Lung (tissue), 12 donors: Measurements from ENCODE around the gene SPP1. TPM values are rescaled to one million over a fixed set of nuclear protein-coding genes. Genes with fewer than 3 reads are reported as not detected.
A peak's percentile ranks its signal among the peaks of the same experiment; 100 is the strongest.

Experiments used
- ATAC-seq: fragments of 200-7000 bp; cut with Tn5 transposase; one replicate; pipeline ENCODE4 v1.9.1; 2020; ENCODE audit warnings: moderate number of reproducible peaks; ENCODE audit not compliant: insufficient read depth, low FRiP score
- DNase-seq, 3 donors: peaks; one replicate each; pipeline ENCODE4 v3.0.0-alpha.2; 2013 to 2017
- H3K27ac ChIP-seq, 2 donors: one replicate each; pipeline ENCODE4 v1.5.1; 2013; ENCODE audit warnings: mild to moderate bottlenecking in 2 of 2, moderate library complexity in 2 of 2, control low read depth in 1 of 2, inconsistent platforms in 1 of 2, low read depth in 1 of 2, low read length in 1 of 2
- H3K27me3 ChIP-seq, 3 donors: one replicate each; pipeline ENCODE4 v1.5.1; 2013; ENCODE audit warnings: low read length in 2 of 3; ENCODE audit not compliant: control insufficient read depth in 3 of 3, insufficient read depth in 3 of 3
- H3K36me3 ChIP-seq, 4 donors: one replicate each; pipeline ENCODE4 v1.5.1; 2013; ENCODE audit warnings: low read length in 4 of 4, mild to moderate bottlenecking in 1 of 4, moderate library complexity in 1 of 4; ENCODE audit not compliant: control insufficient read depth in 4 of 4, insufficient read depth in 4 of 4
- H3K4me1 ChIP-seq, 5 donors: one replicate each; pipeline ENCODE4 v1.5.1; 2013; ENCODE audit warnings: low read length in 5 of 5, mild to moderate bottlenecking in 2 of 5, moderate library complexity in 1 of 5; ENCODE audit not compliant: control insufficient read depth in 5 of 5, insufficient read depth in 5 of 5
- H3K4me3 ChIP-seq: one replicate; pipeline ENCODE4 v1.5.1; 2013; ENCODE audit warnings: mild to moderate bottlenecking, control low read depth, moderate library complexity
- H3K9ac ChIP-seq, 2 donors: one replicate each; pipeline ENCODE4 v1.5.1; 2013; ENCODE audit warnings: low read length in 2 of 2, control low read depth in 1 of 2; ENCODE audit not compliant: insufficient read depth in 1 of 2
- H3K9me3 ChIP-seq, 4 donors: one replicate each; pipeline ENCODE4 v1.5.1; 2013; ENCODE audit warnings: low read length in 3 of 4, mild to moderate bottlenecking in 1 of 4, moderate library complexity in 1 of 4; ENCODE audit not compliant: control insufficient read depth in 4 of 4, insufficient read depth in 3 of 4
- CTCF ChIP-seq: IDR thresholded peaks from 2 replicates; pipeline ENCODE4 v1.5.1; 2012; ENCODE audit warnings: mild to moderate bottlenecking; ENCODE audit errors: control extremely low read depth, extremely low read depth
- WGBS, 2 donors: extraction: QIAGEN DNeasy Blood & Tissue Kit; methylation state at CpG; one replicate each; pipeline ENCODE4 v1.1.7; 2013; 5-methylcytosine and 5-hydroxymethylcytosine counted together
- polyA plus RNA-seq, 2 donors: library from polyadenylated mRNA; stranded (reverse); fragments of 200-250 nt; gene quantifications; one replicate each; pipeline ENCODE4 v1.2.1, GENCODE V29; 2013
- total RNA-seq, 2 donors: library from RNA; depleted of rRNA in 1 of 2; stranded (reverse); fragments of >200 nt in 1 of 2; gene quantifications; one replicate each; pipeline ENCODE4 v1.2.1, GENCODE V29; 2014 to 2021
- donor health status: control.
- donor health status: control.
- donor health status: Bipolar disorder and iron deficiency.
- donor health status: healthy.
- donor health status: DM: yes; HTN: yes; CAD: no.

SPP1 gene
- total and polyA plus RNA-seq, 4 donors = 5.4 to 433 (median 112) TPM

GRCh38 chr4:88005946-88006345 is 30.4 kb downstream of the SPP1 start:
- H3K9me3 ChIP-seq = no peaks in the 10 kb centered on the region
- H3K27me3 ChIP-seq = no peaks in the 10 kb centered on the region
- peaks cover 0 to 23% (median 5%) of the 10 kb centered on the region in 5 donors for H3K4me1 ChIP-seq
- no peak for TF ChIP-seq CTCF
- WGBS, 2 donors = 96 to 98% methylated on average over 10 of the region's 10 CpGs
- DNase-seq (no peak), ATAC-seq (no peak)
- no peak overlapping the region for H3K27ac ChIP-seq
- no peaks in the 10 kb centered on the region for H3K36me3 ChIP-seq
- H3K9ac ChIP-seq = no peak overlapping the region
- H3K4me3 ChIP-seq = no peak overlapping the region

- Histone ChIP-seq H3K36me3 (no peaks in the 10 kb centered on the region), H3K4me3 (peak overlapping the region; percentile 96), H3K4me1 (peaks cover 0 to 23% (median 5%) of the 10 kb centered on the region in 5 donors), H3K27ac (peak overlapping the region in 1 of 2 donors; percentile 71), H3K9me3 (no peaks in the 10 kb centered on the region), H3K9ac (peak overlapping the region in 1 of 2 donors; percentile 70), H3K27me3 (no peaks in the 10 kb centered on the region)
- 65 to 68% methylated on average over 10 of the region's 10 CpGs for WGBS, 2 donors
- DNase-seq (peak in 1 of 3 donors; percentile 73), ATAC-seq (no peak)
- TF ChIP-seq CTCF = no peak
Observed at GRCh38 chr4:88006956-88007303, 31.4 kb downstream of the SPP1 start.

- Histone ChIP-seq H3K36me3 (no peaks in the 10 kb centered on the region), H3K9ac (peak within 1 kb of the TSS; percentile 29 to 70), H3K27ac (peak within 1 kb of the TSS; percentile 84 to 89), H3K9me3 (no peaks in the 10 kb centered on the region), H3K4me1 (peaks cover 0 to 23% (median 5%) of the 10 kb centered on the region in 5 donors), H3K4me3 (peak within 1 kb of the TSS; percentile 96), H3K27me3 (no peaks in the 10 kb centered on the region)
- DNase-seq (peak; percentile 87 to 92 (median 88)), ATAC-seq (peak; percentile 94)
- 1% methylated on average over 86 to 116 of the region's 116 CpGs for WGBS, 2 donors
- no peak for TF ChIP-seq CTCF
Observed at GRCh38 chr4:88007304-88008121, 32.0 kb downstream of the SPP1 start, which contains the start of gene PKD2. TSS of gene PKD2 (plus strand) at chr4:88007635. CDS start at chr4:88007734, 99 bp downstream.
